SK-N-DZ (cell line): ENCODE results near the gene DPY19L2. TPM values are rescaled to one million over a fixed set of nuclear protein-coding genes. Genes with fewer than 3 reads are reported as not detected.
"Not testable (repeated sequence)": the region's sequence is repeated elsewhere in the genome, so short reads cannot be mapped to it uniquely, and the experiment has no call there.

Source experiments
- DNase-seq: peaks from one replicate; pipeline ENCODE4 v3.0.0-alpha.2; 2015; ENCODE audit warnings: low spot score
- polyA plus RNA-seq, 2 experiments: library from polyadenylated mRNA; depleted of rRNA; stranded (reverse); fragments of >200 nt; gene quantifications; 2 replicates each; pipeline ENCODE4 v1.2.3, GENCODE V29; 2014

DPY19L2 gene
- polyA plus RNA-seq (2014; cell fraction: cytosol; rRNA removed) = 1.9 and 5.0 TPM in 2 replicates
- 7.0 and 20.4 TPM in 2 replicates for polyA plus RNA-seq (2014; cell fraction: nucleus; rRNA removed)

DNA sequence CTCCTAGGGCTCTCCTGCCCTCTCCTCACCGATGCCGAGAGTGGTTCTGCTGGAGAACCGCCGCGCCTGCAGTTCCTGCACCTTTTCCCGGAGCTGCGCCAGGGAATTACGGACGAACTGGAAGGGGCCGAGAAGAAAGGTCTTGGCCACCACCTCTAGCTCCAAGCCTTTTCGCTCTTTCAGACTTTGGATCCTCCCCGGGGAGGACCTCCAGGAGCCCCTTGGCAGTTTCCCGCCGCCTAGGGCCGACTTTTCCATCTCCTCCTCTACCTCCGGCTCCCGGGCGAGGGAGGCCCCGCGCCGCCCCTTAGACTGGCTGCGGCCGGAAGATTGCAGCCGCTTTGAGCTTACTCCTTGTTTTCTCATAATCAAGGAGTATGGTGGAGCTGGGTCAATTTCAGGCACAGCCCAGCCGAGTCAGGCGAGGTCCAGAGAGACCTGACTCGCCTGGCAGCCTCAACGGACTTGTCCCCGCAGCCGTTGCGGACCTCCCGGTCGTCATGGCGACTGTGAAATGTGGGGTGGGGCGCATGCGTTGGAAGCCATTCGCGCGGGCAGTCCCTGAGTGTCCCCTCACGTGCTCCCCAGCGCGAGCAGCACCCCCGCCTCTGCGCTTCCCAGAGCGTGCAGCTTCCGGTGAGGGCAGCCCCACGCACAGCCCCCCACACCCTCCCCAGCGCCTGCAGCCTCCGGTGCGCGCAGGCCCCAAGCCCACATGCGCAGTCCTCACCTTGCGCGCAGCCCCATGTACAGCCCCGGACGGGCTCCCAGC lies at the start of gene DPY19L2:
Gene DPY19L2 (minus strand): TSS at position 466 of the 772 bp plus-strand sequence. CDS start 100 bp downstream, at position 366.
- DNase-seq = peak; percentile 81

DNA sequence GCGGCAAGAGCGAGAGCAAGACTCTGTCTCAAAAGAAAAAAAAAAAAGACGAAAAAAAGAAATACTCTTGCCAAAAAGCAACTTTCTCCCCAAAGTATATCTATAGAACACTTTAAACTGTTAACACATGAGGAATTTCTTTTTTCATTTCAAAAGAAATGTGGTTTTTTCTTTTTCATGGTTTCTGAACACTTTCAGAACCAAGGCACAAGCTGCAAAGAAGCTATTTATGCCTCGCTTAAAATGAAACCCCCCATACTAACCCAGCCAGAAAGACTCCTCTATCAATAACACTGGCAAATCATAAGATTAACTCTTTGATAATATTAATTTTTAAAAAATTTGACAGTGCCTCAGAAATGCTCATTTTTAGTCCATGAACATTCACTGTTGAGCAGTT lies 48.6 kb upstream of the DPY19L2 start:
- DNase-seq = not testable (repeated sequence)

- peak; percentile 50 for DNase-seq
These were observed 46.9 kb upstream of the DPY19L2 start for GRCh38 chr12:63715107-63715625.

DNA sequence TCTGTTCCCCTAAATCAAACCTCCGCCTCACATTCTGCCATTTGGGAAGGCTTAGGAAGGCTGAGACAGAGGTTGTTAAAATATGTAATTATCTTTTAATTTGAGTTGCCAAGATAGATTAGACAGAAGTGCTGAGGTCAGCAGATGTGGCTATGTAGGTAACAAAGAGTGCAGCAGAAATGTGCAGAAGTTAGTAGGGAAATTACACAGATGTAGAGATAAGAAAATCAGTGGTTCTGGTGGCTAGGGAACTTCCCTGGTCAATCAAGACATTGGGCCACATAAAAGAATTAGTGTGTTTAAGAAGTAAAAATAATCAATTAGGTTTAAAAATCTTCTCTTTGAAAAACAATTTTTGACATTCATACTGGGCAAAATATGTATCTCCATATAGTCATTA lies 46.1 kb upstream of the DPY19L2 start:
- DNase-seq = not testable (repeated sequence)

GRCh38 chr12:63713681-63714075 lies 45.4 kb upstream of the DPY19L2 start:
- not testable (repeated sequence) for DNase-seq

- DNase-seq = peak; percentile 86
These were observed 44.8 kb upstream of the DPY19L2 start for GRCh38 chr12:63712979-63713680.

- peak; percentile 68 for DNase-seq
These were observed 44.2 kb upstream of the DPY19L2 start for GRCh38 chr12:63712376-63712974.

DNA sequence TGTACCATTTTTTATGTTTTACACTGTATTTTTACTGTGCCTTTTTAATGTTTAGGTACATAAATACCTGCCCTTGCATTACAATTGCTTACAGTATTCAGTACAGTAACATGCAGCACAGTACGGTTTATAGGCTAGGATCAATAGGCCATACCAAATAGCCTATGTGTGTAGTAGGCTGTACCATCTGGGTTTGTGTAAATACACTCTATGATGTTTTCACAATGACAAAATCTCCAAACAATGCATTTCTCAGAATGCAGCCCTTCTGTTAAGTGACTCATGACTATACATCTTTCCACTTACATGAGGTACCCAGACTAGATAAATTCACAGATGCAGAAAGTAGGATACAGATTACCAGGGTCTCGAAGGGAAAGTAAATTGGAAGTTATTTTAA lies 43.0 kb upstream of the DPY19L2 start:
- not testable (repeated sequence) for DNase-seq

DNA sequence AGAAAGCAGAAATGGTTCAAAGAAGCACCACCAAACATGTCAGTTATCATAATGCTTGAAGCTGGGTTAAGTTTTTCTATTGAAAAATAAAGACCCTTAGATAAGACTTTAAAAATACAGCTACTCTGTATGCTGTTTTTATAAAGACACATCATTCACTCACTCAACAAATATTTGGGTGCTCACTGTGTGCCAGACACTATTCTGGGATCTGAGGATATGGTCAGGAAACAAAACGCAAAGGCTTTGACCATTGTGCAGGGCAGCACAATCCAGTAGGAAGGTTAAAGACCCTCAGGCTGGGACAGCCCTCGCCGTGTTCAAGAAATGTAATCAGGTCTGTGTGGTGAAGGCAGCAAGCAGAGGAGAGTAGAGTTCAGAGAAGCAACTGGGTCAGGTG lies 38.0 kb upstream of the DPY19L2 start:
- no peak for DNase-seq

DNA sequence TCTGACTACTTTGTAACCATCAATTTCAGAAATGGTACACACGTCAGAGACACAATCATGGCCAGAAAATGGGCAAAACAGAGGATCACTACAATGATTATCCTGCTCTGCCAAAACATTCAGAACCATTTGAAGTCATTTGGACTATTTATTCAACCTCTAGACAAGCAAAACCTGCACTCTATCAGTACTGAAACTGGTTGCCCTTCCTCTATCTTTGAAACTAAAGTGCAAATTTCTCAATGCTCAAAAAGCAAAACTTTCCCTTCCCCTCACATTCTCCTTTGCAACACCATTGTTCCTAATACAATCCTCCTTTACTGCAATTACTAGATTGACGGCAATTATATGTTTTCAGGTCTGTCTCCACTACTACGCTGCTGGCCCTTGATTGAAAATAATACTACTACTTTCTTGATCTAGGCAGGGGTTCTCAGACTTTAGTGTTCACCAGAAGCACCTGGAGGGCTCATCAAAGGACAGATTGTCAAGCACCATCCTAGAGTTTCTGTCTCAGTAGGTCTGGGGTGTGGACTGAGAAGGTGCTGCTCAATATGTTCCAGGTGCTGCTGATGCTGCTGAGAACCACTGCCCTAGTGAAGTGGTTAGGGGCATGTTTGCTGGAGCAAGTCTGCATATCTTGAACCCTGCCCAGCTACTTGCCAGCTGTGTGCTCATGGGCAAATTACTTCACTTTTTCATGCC lies 31.5 kb upstream of the DPY19L2 start:
- DNase-seq = not testable (repeated sequence)

DNA sequence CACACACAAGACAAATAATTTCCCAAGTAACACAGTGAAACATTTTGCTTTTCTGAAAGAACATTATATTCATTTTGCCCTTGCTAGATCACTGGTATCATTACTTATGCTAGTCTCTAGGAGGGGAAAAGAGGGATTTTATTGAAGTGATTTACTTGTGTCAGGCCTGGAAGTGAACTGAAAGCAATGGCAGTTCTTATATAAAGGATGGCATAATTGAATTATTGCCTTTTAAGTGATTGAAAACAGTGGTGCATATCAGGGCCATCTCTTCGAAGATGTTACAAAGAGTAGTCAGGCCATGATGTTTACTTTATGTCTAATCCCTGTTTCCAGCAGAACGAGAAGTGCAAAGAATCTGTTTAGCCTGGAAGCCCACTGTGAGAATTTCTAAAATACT lies 30.7 kb upstream of the DPY19L2 start:
- DNase-seq = peak; percentile 85

DNA sequence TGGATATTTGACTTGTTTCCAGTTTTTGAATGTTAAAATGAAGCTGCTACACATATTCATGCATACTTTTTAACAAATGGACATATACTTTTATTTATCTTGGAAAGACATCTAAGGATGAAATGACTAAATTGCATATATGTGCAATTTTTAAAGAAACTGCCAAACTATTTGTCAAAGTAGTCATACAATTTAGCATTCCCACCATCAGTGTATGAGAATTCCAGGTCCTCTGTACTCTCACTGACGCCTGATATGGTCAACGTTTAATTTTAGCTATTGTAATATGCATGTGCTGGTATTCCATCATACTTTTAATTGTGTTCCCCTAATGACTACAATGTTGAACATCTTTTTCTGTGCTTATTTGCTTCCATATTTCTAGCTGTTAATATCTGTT lies 22.5 kb upstream of the DPY19L2 start:
- DNase-seq = not testable (repeated sequence)

GRCh38 chr12:63689141-63689540 lies 20.8 kb upstream of the DPY19L2 start:
- DNase-seq = not testable (repeated sequence)

DNA sequence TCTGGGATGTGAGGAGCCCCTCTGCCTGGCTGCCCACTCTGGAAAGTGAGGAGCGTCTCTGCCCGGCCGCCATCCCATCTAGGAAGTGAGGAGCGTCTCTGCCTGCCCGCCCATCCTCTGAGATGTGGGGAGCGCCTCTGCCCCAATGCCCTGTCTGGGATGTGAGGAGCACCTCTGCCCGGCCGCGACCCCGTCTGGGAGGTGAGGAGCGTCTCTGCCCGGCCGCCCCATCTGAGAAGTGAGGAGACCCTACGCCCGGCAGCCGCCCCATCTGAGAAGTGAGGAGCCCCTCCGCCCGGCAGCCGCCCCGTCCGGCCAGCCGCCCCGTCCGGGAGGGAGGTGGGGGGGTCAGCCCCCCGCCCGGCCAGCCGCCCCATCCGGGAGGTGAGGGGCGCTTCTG lies 18.3 kb upstream of the DPY19L2 start:
- DNase-seq = not testable (repeated sequence)

DNA sequence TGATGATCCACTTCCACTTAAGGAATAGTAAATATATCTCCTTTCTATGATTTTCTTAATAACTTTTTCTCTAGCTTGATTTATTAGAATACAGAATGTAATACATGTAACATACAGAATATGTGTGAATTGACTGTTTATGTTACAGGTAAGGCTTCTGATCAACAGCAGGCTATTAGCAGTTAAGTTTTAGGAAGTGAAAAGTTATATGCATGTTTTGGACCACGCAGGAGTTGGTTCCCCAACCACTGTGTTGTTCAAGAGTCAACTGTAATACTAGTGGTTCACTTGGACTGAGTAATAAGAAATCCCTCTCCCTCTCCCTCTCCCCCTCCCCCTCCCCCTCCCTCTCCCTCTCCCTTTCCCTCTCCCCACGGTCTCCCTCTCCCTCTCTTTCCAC lies 17.5 kb upstream of the DPY19L2 start:
- DNase-seq = not testable (repeated sequence)

DNA sequence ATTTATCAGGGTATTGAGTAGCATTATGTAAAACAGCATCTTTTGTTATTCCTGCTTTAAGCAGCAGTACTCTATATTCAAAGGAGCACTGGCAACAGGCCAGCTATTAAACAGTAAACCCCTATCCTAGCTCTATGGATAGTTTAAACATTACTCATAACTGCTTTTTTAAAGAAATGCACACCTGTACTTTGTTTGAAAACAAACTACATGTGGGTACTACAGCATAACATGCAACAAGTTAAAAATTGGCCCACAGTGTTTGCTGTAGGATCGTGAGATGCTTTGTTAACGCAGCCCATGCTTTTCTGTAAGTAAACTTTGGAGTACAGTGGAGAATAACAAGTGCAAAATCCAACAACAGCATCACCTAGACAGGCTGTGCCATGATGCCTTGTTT lies 14.3 kb upstream of the DPY19L2 start:
- DNase-seq = not testable (repeated sequence)

DNA sequence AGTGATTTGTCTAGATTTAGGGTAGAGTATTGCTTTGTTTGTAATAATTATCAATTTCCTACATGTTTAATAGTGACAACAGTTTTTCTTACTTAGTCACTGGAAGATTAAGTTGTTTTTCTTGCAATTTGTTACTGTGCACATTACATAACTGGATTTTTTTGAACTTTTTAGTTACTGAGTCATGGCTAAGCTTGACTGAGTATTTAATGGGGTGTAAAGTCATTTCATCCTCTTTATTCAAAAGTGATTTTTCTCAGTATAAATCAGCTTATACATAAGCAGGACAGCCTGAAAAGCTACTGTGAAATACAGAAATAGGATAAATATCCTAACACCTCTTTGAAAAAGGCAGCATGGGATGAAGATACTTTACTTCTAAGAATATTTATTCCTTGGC lies 12.5 kb upstream of the DPY19L2 start:
- not testable (repeated sequence) for DNase-seq

DNA sequence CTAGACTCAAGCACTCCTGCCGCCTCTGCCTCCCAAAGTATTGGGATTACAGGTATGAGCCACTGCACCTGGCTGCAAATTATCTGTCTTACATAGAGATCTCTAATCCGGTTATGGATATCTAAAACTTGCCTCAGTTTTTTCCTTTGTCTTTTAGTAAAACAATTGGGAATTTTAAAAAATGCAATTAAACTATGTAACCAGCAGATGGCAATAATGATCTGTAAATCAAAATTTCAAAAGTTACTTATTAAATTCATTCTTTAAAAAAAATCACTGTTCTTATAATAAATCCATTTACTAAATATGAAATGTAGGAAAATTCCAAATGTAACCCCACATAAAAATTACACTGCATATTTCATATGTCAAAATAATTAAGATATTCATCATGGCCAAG lies 4.3 kb upstream of the DPY19L2 start:
- DNase-seq = not testable (repeated sequence)

- not testable (repeated sequence) for DNase-seq
These were observed 1.6 kb upstream of the DPY19L2 start for GRCh38 chr12:63669936-63670335.

DNA sequence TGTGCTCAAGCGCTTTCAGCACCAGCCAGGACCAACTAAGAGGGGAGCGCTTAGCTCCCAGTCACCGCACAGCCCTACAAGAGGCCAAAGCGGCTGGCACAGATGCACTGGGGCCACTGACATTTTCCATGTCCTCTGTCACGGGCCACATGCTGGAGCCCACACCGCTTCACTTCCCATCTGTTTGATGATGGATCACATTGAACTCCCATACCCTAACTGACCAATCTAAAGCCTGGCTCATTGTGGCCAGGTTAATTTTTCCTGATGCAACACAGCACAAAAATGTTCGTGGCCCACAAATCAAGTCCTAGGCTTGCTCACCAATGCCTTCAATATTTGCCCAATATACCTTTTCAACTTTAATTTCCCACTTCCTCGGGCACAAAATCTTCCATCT lies 1.1 kb upstream of the DPY19L2 start:
- DNase-seq = not testable (repeated sequence)

GRCh38 chr12:63668800-63669365 lies 590 bp upstream of the DPY19L2 start:
- peak; percentile 12 for DNase-seq
